ENCODE measurements around the gene LAMA2. TPM values are rescaled to one million over a fixed set of nuclear protein-coding genes. Genes with fewer than 3 reads are reported as not detected.

The LAMA2 gene
- total and polyA plus RNA-seq, 2 of the 13 experiments (the other 11 are each of a cell fraction or from before 2014, with no cell fraction given) = 0.11 to 0.28 TPM

DNA sequence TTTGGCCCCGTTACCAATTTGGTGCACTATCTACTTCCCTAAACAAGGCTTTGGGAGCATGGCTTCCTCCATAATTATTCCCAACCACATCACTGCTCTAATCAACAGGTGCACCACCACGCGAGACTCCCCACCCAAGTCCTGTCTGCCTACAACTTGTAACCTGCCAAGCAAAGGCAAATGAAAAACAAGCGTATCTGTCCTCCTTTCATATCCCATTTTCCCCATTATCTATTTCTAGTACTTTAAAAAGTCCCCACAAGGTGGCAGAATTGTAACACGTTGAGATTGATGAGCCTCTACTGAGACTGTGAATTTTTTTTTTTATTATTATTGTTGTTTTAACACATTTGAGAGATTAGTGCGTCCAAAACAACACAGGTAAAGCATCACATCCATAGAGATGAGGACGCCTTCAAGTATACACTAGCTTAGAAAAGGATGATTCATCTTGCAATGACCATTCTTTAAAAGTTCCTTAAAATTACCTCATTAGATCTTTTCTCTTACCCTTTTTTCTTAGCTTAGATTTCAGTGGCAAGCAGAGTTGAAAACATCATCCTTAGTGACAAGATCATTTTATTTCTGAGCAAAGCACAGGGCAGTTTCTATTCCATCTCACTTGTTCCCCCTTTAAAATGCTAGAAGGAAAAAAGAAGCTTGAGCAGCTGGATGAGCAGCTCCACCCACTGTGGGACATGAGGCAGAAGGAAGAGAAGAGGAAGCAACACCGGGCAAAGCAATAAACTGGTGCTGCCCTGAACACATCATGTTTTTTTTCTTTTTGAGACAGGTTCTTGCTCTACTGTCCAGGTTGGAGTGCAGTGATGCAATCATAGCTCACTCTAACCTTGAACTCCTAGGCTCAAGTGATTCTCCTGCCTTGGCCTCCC is 616.3 kb downstream of the LAMA2 start (continued):
- TF ChIP-seq ZNF781 (CRISPR knock-in tag; IDR thresholded peaks at IDR 0.05; ENCODE audit: borderline replicate concordance, not compliant biosample characterization) (no peak), E2F5 (CRISPR knock-in tag; conservative IDR thresholded peaks at IDR 0.05) (no peak), ZNF770 (CRISPR knock-in tag; IDR thresholded peaks at IDR 0.05) (peak; percentile 80), POGZ (CRISPR knock-in tag; IDR thresholded peaks at IDR 0.05) (0 out of 2 replicates have a peak, but pooled peaks have one; percentile 29), ZKSCAN5 (CRISPR knock-in tag; IDR thresholded peaks at IDR 0.05) (no peak), ADNP (CRISPR knock-in tag; IDR thresholded peaks at IDR 0.05) (no peak)

DNA sequence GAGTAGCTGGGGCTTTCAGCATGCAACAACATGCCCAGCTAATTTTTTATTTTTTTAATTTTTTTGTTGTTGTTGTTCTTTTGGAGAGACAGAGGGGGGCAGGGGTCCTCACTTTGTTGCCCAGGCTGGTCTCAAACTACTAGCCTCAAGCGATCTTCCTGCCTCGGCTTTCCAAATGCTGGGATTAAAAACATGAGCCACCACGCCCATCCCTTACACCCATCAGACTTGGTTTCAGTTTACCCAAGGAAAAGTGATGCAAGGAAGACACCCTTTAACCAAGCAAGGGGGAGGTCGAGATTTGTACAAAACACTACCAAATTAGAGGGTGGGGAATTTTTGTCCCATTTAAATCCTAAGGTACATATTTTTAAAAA is 616.9 kb downstream of the LAMA2 start:
- DNase-seq (ENCODE audit: low spot score) (no peak), FAIRE-seq (no peak), ATAC-seq (no peak)
- CTCF ChIA-PET (ENCODE audit: low intra/inter-chr PET ratio, low total read pairs) = interaction anchor here (3.0 to 3.5 kb wide), 3 partner anchors 76 to 436 kb away, joined by 15 to 21 read pairs (median 18); no protein-coding TSS in a partner anchor
- in situ Hi-C loops (cut with HindIII; ENCODE audit: extremely low pct_ligation_motif_present, low pct_unique_long_range_greater_than_20kb) (loop anchor here (25.0 kb wide), 1 partner anchor 437 kb away; no protein-coding TSS in a partner anchor), intact Hi-C loops (cut with micrococcal nuclease; ENCODE audit: unreplicated experiment) (loop anchor here (1.0 to 2.0 kb wide), 7 partner anchors 67 to 521 kb away; no protein-coding TSS in a partner anchor)
- Histone ChIP-seq H4K20me1 (ENCODE audit: insufficient read depth, low read length) (no peaks in the 10 kb centered on the region), H3K4me3 (replicated peaks in 1 of 3; ENCODE audit: insufficient read depth in 1 of 3, low read depth in 2 of 3, low read length in 3 of 3) (no peak overlapping the region), H3K4me2 (ENCODE audit: low read depth, low read length) (0 out of 2 replicates have a peak overlapping the region, but pooled peaks have one; percentile 1), H3K9me3 (ENCODE audit: low read length) (no peaks in the 10 kb centered on the region), H3K79me2 (ENCODE audit: insufficient read depth, low read length) (no peaks in the 10 kb centered on the region), H3K27ac (ENCODE audit: extremely low read length, insufficient read depth, low read length) (no peak overlapping the region), H2AFZ (ENCODE audit: low read length) (no peak overlapping the region), H3K9ac (ENCODE audit: insufficient read depth, low read depth, low read length) (no peak overlapping the region), H3K27me3 (ENCODE audit: control insufficient read depth in 1 of 2, insufficient read depth in 2 of 2, low read length in 2 of 2) (no peaks in the 10 kb centered on the region), H3K36me3 (replicated peaks in 1 of 2; ENCODE audit: control insufficient read depth in 1 of 2, insufficient read depth in 2 of 2, low read length in 2 of 2) (no peaks in the 10 kb centered on the region), H3K4me1 (ENCODE audit: insufficient read depth, low read length) (peaks cover 33% of the 10 kb centered on the region)
- no TSS peak for BruUV-seq (replicated peaks)
- TF ChIP-seq POGZ (CRISPR knock-in tag; IDR thresholded peaks at IDR 0.05) = 0 out of 2 replicates have a peak, but pooled peaks have one; percentile 14
- no peak for TF ChIP-seq SMARCC2 (IDR thresholded peaks at IDR 0.05)
- POLR2A ChIA-PET = no interaction called here
- 72% methylated on average over 4 of the region's 4 CpGs for WGBS (ENCODE audit: low lambda C conversion rate)

Measured in HepG2 (cell line).